ENCODE results near the gene CFAP46.
"Not testable (repeated sequence)": the region's sequence is repeated elsewhere in the genome, so short reads cannot be mapped to it uniquely, and the experiment has no call there.

CFAP46 gene

DNA sequence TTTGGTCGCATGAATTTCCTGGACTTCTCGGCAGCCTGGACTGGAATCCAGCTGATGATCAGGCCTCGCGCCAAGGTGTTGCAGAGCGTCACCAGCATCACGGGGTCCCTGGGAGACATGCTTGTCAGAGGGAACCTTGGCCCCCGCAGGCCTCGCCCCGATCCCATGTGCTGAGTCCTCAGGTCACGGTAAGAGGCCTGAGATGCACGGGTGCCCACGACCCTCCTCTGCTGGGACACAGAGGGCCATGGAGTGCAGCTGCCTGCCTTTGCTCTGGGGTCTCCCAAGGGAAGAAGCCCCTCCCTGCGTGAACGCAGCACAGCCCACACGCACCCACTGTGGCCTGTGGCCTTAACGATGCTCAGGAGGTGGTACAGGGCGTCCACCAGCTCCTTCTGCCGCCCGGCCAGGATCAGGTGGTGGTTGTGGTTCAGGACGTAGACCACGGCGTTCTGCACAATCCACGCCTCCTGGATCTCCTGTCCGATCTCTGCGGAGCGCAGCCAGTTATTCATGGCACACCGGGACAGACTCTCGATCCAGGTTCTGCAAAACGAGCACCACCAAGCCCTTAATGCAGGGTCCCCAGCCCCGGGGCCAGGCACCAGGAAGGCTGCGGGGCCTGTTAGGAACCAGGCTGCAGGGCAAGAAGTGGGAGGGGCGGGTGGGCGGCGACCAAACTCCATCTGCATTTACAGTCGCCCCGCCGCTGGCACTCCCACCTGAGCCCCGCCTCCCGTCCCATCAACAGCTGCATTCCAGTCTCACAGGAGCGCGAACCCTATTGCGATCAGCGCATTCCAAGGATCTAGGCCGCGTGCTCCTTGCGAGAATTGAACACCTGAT lies 29.4 kb downstream of the CFAP46 start:
- DNase-seq, result no peak

DNA sequence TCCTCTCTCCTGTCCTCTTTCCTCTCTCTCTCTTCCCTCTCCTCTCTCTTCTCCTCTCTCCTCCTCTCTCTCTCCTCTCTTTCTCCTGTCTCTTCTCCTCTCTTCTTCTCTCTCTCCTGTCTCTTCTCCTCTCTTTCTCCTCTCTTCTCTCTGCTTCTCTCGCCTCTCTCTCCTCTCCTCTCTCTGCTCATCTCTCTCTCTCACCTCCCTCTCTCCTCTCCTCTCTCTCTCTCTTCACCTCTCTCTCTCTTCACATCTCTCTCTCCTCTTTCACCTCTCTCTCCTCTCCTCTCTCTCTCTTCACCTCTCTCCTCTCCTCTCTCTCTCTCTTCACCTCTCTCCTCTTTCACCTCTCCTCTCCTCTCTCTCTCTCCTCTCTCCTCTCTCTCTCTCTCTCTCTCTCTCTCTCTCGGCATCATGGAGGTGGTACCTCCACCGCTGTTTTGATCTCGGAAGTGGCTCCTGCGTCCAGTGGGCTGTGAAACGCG lies 30.1 kb downstream of the CFAP46 start:
- no peak for DNase-seq

DNA sequence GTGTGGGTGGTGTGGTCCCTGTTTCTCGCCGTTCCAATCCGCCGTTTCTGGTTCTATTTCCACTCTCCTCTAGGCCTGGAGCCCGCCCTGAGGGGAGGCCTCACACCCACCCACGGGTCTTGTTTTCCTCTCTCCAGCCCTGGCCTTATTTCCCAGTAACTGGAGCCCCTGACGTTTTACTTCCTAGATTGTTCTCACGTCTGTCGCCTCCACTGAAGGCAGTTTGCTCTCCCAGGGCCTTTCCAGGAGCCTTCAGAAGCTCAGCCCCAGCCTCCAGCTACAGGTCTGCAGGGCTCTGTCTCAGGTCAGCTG lies 30.6 kb downstream of the CFAP46 start:
- no peak for DNase-seq

- DNase-seq, result no peak
Observed at GRCh38 chr10:132910901-132911785, 31.2 kb downstream of the CFAP46 start.

- DNase-seq, result no peak
Observed at GRCh38 chr10:132910186-132910880, 32.0 kb downstream of the CFAP46 start.

DNA sequence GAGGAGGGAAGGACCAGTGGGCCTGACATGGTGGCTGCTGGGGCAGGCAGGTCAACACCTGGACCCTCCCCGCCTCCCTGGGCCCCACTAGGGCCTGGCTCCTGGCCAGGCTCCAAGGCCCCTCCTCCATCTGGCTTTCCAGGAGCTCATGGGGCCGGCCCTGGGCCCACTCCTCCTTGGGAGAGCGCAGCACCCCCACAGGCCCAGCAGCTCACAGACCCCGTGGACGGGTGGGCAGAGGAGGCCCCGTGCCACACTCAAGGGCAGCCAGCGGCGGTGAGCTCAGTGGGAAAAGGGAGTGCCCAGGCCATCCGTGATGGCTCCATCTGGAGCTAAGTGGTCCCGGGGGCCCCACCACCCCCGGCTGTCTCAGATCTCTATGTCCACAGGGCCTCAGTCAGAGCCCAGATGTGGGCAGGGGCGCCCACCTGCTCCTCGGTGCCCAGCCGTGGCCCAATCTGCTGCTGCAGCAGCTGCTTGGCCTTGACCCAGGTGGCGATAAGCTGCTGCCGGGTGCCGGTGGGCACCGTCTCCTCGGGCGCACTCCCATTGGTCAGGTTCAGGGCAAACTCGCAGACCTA lies 32.8 kb downstream of the CFAP46 start:
- no peak for DNase-seq

- DNase-seq, result no peak
Observed at GRCh38 chr10:132908621-132909295, 33.6 kb downstream of the CFAP46 start.

- no peak for DNase-seq
Observed at GRCh38 chr10:132907821-132908620, 34.3 kb downstream of the CFAP46 start.

DNA sequence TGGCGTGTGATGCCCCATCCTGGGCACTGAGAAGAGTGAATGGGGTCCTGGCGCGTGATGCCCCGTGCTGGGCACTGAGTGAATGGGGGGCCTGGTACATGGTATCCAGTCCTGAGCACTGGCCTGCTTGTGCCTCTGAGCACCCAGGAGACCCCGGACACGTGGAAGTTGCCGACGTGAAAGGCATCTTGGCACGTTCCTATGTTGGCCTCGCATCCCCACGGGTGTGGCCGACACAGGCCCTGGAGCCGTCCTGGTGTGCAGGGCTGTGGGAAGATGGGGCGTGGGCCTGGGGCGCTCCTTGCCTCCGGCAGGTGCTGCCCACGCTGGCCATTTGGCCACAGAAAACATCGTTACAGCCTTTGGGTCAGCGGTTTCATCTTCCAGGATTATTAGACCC lies 35.5 kb downstream of the CFAP46 start:
- no peak for DNase-seq

- DNase-seq, result no peak
Observed at GRCh38 chr10:132906106-132906505, 36.3 kb downstream of the CFAP46 start.

DNA sequence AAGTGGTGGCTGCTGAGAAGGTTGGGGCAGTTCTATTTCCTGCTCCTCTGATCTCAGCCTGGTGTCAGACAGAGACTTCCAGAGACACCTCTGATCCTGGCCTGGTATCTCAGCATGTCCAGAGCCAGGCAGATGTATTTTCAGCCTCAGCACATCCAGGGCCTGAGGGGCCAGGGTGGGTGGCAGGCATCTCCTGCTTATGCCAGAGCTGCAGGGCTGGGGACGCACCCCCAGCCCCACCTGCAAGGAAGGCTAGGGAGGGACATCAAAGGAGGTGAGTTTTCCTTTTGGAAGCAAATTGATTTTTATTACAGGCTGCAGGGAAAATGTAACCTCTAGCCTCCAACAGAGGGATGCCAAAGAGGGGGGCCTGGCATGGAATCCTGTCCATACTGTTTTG lies 36.7 kb downstream of the CFAP46 start:
- DNase-seq, result no peak

DNA sequence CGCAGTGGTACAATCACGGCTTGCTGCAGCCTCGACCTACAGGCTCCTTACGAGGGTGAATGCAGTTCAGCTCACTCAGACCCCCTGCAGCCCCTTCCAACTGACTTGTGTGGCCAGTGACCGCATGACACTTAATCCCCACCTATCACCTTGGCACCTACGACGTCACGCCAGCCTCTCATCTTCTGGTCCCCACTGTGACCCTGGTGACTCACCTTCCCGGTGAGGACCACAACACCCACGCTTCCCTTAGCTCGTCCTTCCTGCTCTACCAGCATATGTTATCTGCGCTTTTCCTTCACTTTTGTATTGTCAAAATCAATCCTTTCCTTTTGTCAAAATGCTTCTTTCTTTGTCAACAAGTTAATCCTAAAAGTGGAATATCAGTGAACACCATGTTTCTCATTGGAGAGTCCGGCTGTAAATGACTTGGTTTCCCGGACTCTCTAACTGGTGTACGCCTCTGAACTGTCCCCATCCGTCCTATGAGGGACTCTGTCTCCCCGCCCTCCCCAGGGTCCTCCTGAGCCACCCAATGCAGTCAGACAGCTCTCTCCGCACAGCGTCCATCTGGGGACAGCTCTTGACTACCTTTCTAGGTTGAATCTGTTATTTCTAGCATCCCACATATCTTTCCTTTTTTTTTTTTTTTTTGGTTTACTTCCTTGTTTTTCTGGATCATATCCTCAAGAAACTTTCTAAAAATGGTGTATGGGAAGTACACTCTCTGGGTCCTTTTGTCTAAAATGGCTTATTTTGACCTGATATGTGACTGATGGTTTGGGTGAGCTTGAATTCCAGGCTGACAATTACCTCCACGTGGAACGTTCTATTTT lies 37.3 kb downstream of the CFAP46 start:
- DNase-seq, result no peak

GRCh38 chr10:132904181-132904813 lies 38.1 kb downstream of the CFAP46 start:
- peak; percentile 26 for DNase-seq

DNA sequence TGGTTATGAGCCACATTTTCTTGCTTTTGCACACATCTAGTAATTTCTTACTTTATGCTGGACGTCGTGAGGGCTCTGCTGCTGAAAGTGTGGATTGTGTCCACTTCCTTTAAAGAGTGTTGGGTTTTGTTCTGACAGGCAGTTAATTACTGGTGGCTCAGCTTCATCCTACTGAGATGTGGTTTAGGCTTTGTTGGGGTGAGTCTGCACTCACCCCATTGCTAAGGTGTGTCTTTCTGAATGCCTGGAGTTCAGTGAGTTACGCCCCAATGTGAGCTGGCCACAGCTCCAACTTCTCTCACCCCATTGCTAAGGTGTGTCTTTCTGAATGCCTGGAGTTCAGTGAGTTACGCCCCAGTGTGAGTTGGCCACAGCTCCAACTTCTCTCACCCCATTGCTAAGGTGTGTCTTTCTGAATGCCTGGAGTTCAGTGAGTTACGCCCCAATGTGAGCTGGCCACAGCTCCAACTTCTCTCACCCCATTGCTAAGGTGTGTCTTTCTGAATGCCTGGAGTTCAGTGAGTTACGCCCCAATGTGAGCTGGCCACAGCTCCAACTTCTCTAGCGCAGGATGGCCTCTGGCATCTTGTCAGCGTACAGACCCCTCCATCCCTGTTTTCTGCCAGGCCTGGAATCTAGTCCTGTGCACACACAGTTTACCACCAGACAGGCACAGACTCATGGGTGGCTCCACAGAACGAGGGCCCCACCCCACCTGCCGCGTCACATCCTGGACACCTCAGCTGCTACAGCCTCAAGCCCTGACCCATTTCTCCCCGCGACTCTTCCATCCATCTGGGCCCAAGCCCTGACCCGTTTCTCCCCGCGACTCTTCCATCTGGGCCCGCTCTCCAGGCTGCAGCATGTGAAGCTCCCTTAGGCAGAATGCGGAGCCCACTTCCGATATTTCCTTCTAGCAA lies 39.5 kb downstream of the CFAP46 start:
- DNase-seq, result not testable (repeated sequence)

DNA sequence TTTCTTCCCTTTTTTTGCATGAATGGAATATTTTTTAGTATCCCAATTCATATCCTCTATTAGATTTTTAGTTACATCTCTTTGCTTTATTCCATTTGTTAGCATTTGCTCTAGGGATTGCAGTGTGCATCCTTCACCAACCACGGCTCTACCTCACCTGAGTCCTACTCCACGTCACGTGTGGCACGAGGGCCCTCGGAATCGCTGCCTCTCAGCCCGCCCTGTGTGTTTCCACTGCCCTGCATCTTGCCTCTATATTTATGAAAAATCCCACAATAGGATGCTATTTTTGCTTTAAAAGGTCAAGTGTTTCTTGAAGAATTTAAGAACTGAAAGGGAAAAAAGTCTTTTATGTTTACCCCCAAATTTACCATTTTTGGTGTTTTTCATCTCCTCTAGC lies 41.0 kb downstream of the CFAP46 start:
- DNase-seq, result no peak

- no peak for DNase-seq
Observed at GRCh38 chr10:132900211-132900756, 42.1 kb downstream of the CFAP46 start.

DNA sequence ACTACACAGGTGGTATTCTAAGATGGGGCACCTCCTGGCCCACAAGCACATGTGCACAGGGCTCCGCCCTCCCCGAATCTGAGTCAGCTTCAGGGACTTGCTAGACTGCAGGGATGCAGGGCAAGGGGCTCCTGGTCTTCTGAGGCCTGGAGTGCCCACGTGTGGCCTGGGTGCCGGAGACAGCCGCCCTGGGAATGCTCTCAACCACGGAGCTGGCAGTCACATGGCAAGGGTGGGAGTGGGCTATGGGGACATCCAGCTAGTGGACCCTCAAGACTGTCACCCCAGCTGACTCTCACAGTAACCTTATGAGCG lies 42.7 kb downstream of the CFAP46 start:
- DNase-seq, result no peak

- DNase-seq, result no peak
Observed at GRCh38 chr10:132899054-132899750, 43.2 kb downstream of the CFAP46 start.
